NCI-H226 (cell line): ENCODE data around the gene FUS.
"Not testable (repeated sequence)": the region's sequence is repeated elsewhere in the genome, so short reads cannot be mapped to it uniquely, and the experiment has no call there.

ENCODE experiments used
- DNase-seq: peaks from one replicate; pipeline ENCODE4 v3.0.0-alpha.2; 2015

The FUS gene

GRCh38 chr16:31187808-31188189 is 7.9 kb downstream of the FUS start:
- no peak for DNase-seq

- no peak for DNase-seq
Measured at GRCh38 chr16:31188450-31189411, 8.8 kb downstream of the FUS start.

- no peak for DNase-seq
Measured at GRCh38 chr16:31189412-31189778, 9.5 kb downstream of the FUS start.

GRCh38 chr16:31190061-31190460 is 10.1 kb downstream of the FUS start:
- no peak for DNase-seq

GRCh38 chr16:31190818-31191444 is 11.0 kb downstream of the FUS start:
- DNase-seq: no peak

GRCh38 chr16:31191697-31192428 is 11.9 kb downstream of the FUS start:
- DNase-seq: no peak

- DNase-seq: no peak
Measured at GRCh38 chr16:31192856-31193642, 13.1 kb downstream of the FUS start.

GRCh38 chr16:31193874-31194273 is 13.9 kb downstream of the FUS start:
- no peak for DNase-seq

- DNase-seq: no peak
Measured at GRCh38 chr16:31194898-31195297, 15.0 kb downstream of the FUS start.

GRCh38 chr16:31195861-31196260 is 15.9 kb downstream of the FUS start:
- not testable (repeated sequence) for DNase-seq

- DNase-seq: no peak
Measured at GRCh38 chr16:31196324-31197088, 16.6 kb downstream of the FUS start.

GRCh38 chr16:31198207-31198882 is 18.4 kb downstream of the FUS start:
- DNase-seq: no peak

GRCh38 chr16:31199430-31200041 is 19.6 kb downstream of the FUS start:
- no peak for DNase-seq

GRCh38 chr16:31200111-31200510 is 20.2 kb downstream of the FUS start:
- DNase-seq: not testable (repeated sequence)

GRCh38 chr16:31200821-31201568 is 21.1 kb downstream of the FUS start:
- no peak for DNase-seq

- DNase-seq: peak; percentile 11
Measured at GRCh38 chr16:31201582-31202413, 21.9 kb downstream of the FUS start.

- DNase-seq: peak; percentile 54
Measured at GRCh38 chr16:31202414-31203375, 22.8 kb downstream of the FUS start, which contains the start of gene PYCARD. PYCARD (minus strand) TSS chr16:31202760; CDS start chr16:31202690, 70 bp downstream.
